A673 (cell line): ENCODE measurements around the gene FBRS.

Experiments used
- CTCF ChIP-seq: fragments of 300-800, 200-600 bp; sonication (generic); conservative IDR thresholded peaks from 2 replicates; pipeline ENCODE4 v1.5.1; 2017; ENCODE audit warnings: low read depth, mild to moderate bottlenecking, antibody characterized with exemption, low read length, moderate library complexity, mixed read lengths
- EZH2 ChIP-seq: fragments of 200-600 bp; sonication (generic); IDR thresholded peaks from 2 replicates; pipeline ENCODE4 v1.6.1; 2017; ENCODE audit warnings: borderline replicate concordance, low read depth, mild to moderate bottlenecking, mixed read lengths, antibody characterized with exemption, low read length; ENCODE audit not compliant: poor library complexity, severe bottlenecking

- no peak for TF ChIP-seq CTCF
- TF ChIP-seq EZH2, result no peak
Observed at GRCh38 chr16:30710971-30711370, 52.7 kb downstream of the FBRS start.
